GM12873 (cell line): ENCODE data around the gene CHD5.

Source experiments
- TF ChIP-seq, protein P1 (sequence below): IDR thresholded peaks from 2 replicates; pipeline ENCODE4 v1.5.1; 2012; ENCODE audit warnings: low read depth, mild to moderate bottlenecking, moderate library complexity, low read length, control low read depth; ENCODE audit not compliant: insufficient read depth; ENCODE audit errors: missing control alignments

Gene CHD5

DNA sequence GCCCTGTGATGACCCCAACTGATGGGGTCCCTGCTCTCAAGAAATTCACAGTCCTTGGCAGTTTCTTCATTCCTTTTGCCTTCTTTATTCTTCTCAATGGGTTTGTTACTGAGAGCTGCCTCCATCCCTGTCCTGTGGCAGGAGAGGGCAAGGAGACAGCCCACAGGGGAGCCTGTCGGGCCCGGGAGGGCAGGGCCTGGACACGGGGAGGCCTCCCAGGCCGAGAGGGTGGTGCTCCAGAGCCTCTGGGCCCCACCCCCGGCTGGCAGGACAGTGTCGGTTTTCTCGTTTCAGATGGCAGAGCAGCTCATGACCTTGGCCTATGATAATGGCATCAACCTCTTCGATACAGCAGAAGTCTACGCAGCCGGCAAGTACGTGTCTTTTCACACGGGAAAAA lies 98.2 kb downstream of the CHD5 start:
- TF ChIP-seq, protein P1, sequence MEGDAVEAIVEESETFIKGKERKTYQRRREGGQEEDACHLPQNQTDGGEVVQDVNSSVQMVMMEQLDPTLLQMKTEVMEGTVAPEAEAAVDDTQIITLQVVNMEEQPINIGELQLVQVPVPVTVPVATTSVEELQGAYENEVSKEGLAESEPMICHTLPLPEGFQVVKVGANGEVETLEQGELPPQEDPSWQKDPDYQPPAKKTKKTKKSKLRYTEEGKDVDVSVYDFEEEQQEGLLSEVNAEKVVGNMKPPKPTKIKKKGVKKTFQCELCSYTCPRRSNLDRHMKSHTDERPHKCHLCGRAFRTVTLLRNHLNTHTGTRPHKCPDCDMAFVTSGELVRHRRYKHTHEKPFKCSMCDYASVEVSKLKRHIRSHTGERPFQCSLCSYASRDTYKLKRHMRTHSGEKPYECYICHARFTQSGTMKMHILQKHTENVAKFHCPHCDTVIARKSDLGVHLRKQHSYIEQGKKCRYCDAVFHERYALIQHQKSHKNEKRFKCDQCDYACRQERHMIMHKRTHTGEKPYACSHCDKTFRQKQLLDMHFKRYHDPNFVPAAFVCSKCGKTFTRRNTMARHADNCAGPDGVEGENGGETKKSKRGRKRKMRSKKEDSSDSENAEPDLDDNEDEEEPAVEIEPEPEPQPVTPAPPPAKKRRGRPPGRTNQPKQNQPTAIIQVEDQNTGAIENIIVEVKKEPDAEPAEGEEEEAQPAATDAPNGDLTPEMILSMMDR: no peak

- TF ChIP-seq, protein P1: no peak
Observed at GRCh38 chr1:6080469-6080868, 99.7 kb downstream of the CHD5 start.

DNA sequence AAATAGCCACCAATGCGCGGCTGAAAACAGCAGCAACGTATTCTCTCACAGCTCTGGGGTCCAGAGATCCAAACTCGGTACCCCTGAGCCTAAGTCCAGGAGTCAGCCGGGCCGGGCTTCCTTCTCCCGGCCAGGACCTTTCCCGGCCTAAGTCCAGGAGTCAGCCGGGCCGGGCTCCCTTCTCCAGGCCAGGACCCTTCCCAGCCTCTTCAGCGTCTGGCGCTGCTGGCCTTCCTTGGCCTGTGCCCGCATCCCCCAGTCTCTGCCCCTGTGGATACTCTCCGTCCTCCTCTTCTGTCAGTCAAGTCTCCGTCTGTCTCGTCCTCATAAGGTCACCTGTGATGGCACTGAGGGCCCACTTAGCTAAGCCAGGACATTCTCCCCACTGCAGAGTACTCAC lies 102.2 kb downstream of the CHD5 start:
- TF ChIP-seq, protein P1: no peak

DNA sequence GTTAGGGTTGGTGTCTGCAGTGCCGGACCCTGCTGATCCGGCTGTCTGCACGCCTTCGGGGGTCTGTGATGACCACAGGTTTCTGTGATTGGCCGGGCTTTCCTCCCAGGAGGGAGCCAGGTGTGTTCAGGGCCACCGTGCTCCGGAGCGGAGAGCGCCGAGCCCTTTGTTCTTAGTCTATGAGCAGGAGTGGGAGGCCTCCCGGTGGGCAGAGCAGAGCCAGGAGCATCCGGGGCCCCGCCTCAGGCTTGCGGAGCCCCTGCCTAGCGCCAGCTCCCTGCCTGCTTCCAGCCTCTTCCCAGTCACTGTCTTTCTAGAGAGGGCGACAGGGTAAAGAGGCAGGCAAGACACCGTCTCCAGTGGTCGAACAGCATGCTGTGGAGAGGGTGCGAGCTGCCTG lies 102.6 kb downstream of the CHD5 start:
- TF ChIP-seq, protein P1: no peak

- TF ChIP-seq, protein P1: no peak
Observed at GRCh38 chr1:6075748-6076147, 104.4 kb downstream of the CHD5 start.

DNA sequence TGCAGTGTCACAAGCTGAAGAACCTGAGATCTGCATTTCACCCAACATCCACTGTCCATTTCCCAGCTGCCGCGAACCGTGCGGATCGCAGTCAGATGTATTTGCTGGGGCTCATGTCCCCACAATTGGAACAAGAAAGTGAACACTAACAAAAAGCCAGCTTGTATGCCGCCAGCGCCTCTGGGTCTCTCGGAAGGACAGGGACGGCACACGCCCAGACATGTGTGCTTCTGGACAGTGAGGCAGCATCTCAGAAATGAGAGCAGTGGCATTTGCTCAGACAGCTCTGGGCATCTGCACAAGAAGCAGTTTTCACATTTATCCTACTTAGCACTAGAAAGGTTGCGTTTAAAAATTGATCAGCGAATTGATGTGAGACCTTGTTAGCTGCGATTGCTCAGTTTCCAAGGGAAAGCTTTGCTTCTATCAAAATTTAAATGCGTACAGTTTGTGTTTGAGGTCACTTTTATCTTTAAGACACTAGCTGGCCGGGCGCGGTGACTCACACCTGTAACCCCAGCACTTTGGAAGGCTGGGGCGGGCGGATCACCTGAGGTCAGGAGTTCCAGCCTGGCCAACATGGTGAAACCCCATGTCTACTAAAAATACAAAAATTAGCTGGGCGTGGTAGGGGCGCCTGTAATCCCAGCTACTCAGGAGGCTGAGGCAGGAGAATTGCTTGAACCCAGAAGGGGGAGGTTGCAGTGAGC lies 105.8 kb downstream of the CHD5 start:
- TF ChIP-seq, protein P1: no peak

DNA sequence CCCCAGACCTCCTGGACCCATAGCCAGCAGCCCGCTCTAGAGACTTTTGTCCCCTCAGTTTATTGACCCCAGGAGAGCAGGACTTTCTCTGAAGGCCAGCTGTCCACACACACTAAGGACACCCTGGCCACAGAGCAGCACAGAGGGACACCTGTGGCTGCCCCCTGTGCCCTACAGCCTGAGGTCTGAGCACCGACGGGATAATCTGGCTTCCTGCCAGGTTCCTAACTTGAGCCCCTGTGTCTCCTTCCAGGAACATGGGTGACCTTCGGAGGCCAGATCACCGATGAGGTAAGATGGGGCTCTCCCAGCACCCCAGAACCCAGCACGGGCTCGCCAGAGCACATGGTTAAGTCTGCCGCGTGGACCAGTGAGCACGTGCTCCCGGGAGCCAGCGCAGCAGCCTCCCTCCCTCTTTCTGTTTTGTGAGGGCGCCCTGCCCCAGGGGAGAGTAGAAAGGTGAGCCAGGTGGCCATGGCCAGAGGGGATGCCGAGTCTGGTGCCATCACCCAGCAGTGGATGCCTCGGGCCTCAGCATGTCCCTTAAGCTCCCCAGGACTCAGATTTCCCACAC lies 106.6 kb downstream of the CHD5 start:
- TF ChIP-seq, protein P1: no peak
